Stimulated activated CD4-positive, alpha-beta T cell treated with anti-CD3 and anti-CD28 coated beads, Interleukin-12 subunit alpha, Interleukin-12 subunit beta, amount 100 ng/mL, for 48 hours (primary cell): ENCODE results near the gene NPAP1.
"Not testable (repeated sequence)": the region's sequence is repeated elsewhere in the genome, so short reads cannot be mapped to it uniquely, and the experiment has no call there.

Experiments
- DNase-seq, 3 donors: peaks; one replicate each; pipeline ENCODE4 v3.0.0-alpha.2; 2020; ENCODE audit warnings: low read depth in 2 of 3, low spot score in 1 of 3

The NPAP1 gene

GRCh38 chr15:24675332-24676144, at the start of gene NPAP1:
TSS of gene NPAP1 (plus strand) at chr15:24675775. CDS start at chr15:24675868, 93 bp downstream.
- DNase-seq = no peak

DNA sequence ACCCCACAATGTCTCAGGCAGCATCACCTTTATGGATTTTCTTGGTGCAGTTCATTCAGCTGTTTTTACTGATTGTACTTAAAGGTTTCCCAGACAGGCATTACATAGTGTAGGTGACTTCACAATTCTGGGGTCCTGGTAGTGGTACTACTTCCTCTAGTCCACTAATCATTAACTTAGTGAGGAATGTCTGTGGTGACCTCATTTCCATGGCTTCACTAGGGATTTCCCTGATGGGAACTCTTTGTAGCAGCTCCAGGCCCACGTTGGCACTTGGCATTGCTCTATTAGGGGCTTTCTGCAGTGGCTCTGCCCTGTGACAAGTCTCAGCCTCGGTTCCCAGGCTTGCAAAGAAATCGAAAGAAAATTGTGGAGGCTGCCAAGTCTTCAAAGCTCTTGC, 48.1 kb upstream of the NPAP1 start:
- DNase-seq = no peak

DNA sequence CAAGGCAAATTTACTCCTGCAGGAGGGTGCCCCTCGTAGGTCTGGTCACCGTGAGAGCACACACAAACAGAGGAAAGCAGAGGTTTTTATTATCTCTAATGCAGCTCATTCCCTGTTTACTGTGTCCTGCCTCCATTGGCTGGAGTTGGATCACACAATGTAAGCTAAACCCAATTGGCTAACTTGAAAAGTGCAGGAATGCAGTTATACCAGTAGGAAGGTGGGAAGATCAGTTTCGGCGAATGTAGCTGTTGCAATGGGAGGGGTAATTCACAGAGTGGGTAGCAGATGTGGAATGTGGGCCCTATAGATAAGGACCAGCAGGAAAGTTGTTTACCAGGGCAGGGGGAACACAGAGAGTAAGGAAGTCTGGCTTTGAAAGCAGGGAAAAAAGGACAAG, 42.5 kb upstream of the NPAP1 start:
- DNase-seq = no peak

DNA sequence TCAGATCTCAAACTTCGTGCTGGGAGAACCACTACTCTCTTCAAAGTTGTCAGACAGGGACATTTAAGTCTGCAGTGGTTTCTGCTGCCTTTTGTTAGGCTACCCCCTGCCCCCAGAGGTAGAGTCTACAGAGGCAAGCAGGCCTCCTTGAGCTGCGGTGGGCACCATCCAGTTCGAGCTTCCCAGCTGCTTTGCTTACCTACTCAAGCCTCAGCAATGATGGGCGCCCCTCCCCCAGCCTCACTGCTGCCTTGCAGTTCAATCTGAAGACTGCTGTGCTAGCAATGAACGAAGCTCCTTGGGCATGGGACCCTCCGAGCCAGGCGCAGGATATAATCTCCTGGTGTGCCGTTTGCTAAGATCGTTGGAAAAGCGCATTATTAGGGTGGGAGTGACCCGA, 36.2 kb upstream of the NPAP1 start:
- not testable (repeated sequence) for DNase-seq

- no peak for DNase-seq
Measured at GRCh38 chr15:24645627-24646026, 29.9 kb upstream of the NPAP1 start.

GRCh38 chr15:24659622-24660021, 16.0 kb upstream of the NPAP1 start:
- DNase-seq = no peak

- no peak for DNase-seq
Measured at GRCh38 chr15:24662991-24663390, 12.6 kb upstream of the NPAP1 start.

GRCh38 chr15:24676431-24676830, 856 bp downstream of the NPAP1 start:
- no peak for DNase-seq

GRCh38 chr15:24678485-24678884, 2.9 kb downstream of the NPAP1 start:
- DNase-seq = no peak

DNA sequence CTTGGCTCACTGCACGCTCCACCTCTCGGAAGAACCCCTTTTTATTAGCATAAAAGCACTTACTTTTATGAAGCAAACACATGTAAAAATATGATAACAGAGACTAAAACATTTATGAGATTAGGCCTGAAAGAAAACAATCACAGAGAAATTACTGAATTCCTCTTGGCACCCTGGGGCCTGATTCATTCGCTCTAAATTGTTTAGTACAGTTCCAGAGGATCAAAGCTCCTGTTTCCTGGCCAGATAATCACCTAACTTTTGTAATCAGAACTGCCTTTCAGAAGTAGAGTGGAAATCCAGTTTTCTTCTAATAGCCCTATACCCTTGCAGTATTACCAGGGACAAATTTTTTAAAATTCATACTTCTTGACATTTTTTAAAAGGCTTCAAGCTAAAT, 6.4 kb downstream of the NPAP1 start:
- DNase-seq = no peak

GRCh38 chr15:24682905-24683304, 7.3 kb downstream of the NPAP1 start:
- not testable (repeated sequence) for DNase-seq

DNA sequence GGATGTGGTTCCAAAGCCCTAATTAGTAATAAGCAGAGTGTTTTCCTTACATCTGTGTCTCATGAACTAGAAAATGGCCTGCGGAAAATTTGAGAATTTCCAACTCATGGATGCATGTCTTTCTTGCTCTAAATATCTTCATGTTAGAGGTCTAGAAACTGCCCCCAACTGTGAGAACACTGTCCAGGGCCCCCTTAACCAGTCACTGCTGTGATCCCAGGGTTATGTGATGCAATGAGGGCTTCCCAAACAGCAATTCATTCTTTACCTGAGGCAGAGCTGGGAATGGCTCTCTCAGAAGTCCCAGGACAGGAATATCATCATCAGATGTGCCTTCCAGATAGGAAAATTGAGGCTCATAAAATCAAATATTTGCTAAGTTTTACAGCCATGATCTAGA, 8.2 kb downstream of the NPAP1 start:
- DNase-seq = no peak

- DNase-seq = no peak
Measured at GRCh38 chr15:24684313-24684712, 8.7 kb downstream of the NPAP1 start.

GRCh38 chr15:24696201-24696600, 20.6 kb downstream of the NPAP1 start:
- no peak for DNase-seq

- DNase-seq = no peak
Measured at GRCh38 chr15:24696842-24697241, 21.3 kb downstream of the NPAP1 start.

DNA sequence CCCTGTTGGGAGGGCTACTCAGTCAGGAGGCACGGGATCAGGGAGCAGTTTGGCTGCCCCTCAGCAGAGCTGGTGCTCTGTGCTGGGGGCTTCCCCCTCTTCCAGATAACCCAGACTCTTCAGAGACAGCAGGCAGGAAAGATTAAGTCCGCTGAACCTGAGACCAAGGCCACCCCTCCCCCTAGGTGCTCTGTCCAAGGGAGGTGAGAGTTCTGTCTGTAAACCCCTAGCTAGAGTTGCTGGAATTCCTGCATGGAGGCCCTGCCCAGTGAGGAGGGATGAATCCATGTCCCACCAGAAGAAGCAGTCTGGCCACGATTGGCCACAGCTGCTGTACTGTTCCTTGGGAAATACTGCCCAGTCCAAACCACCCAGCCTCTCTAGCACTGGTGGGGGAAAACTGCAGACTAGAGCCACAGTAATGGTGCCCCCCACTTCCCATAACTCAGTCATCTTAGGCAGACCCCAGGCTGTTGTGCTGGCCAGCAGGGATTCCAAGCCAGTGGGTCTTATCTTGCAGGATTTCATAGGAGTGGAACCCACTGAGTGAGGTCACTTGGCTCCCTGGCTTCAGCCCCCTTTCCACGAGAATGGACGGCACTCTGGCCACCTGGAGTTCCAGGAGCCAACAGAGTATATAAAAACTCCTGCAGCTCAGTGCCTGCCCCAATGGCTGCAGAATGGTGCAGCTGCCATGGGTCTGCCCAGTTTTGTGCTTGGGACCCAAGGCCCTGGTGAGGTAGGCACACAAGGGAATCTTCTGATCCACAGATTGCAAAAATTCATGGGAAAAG, 42.9 kb downstream of the NPAP1 start:
- DNase-seq = no peak

GRCh38 chr15:24729760-24730159, 54.2 kb downstream of the NPAP1 start:
- DNase-seq = no peak
